Measurements from ENCODE around the gene TYW1B.

The TYW1B gene

GRCh38 chr7:72540106-72540611, 287.8 kb downstream of the TYW1B start:
- Histone ChIP-seq H3K4me2 (ENCODE audit: low read length, poor library complexity, severe bottlenecking) (no peak overlapping the region), H3K27ac (ENCODE audit: low read length, poor library complexity, severe bottlenecking) (no peak overlapping the region), H2BK12ac (ENCODE audit: low read length in 2 of 2) (no peak overlapping the region), H3K18ac (ENCODE audit: low read depth in 1 of 2, low read length in 2 of 2) (no peak overlapping the region), H3K4ac (ENCODE audit: low read depth in 1 of 2, low read length in 2 of 2) (no peak overlapping the region), H2BK15ac (ENCODE audit: low read depth, poor library complexity, severe bottlenecking) (no peak overlapping the region), H4K91ac (ENCODE audit: low read length) (no peak overlapping the region), H4K8ac (ENCODE audit: low read length) (no peak overlapping the region), H3K27me3 (ENCODE audit: control insufficient read depth in 1 of 2, insufficient read depth in 1 of 2, low read length in 2 of 2) (no peaks in the 10 kb centered on the region), H3K9me3 (ENCODE audit: control insufficient read depth, low read length) (no peaks in the 10 kb centered on the region), H2AFZ (ENCODE audit: low read depth, low read length) (no peak overlapping the region), H2AK5ac (ENCODE audit: low read length, severe bottlenecking) (no peak overlapping the region), H3K23ac (ENCODE audit: low read length in 2 of 2) (no peak overlapping the region), H3K4me1 (ENCODE audit: control insufficient read depth, insufficient read depth, low read depth, low read length) (no peaks in the 10 kb centered on the region), H3K79me1 (replicated peaks; ENCODE audit: low read length, poor library complexity, severe bottlenecking) (no peaks in the 10 kb centered on the region), H2BK5ac (ENCODE audit: low read depth, low read length, poor library complexity, severe bottlenecking) (no peak overlapping the region), H3K36me3 (ENCODE audit: control insufficient read depth in 1 of 2, insufficient read depth in 2 of 2, low read depth in 1 of 2, low read length in 2 of 2) (no peaks in the 10 kb centered on the region), H2BK120ac (ENCODE audit: low read depth, low read length) (no peak overlapping the region), H3K9ac (ENCODE audit: low read length) (no peak overlapping the region), H3K14ac (ENCODE audit: low read length in 2 of 2) (no peak overlapping the region), H3K4me3 (ENCODE audit: insufficient read depth in 1 of 2, low read depth in 1 of 2, low read length in 2 of 2) (no peak overlapping the region)
- WGBS: 96% methylated on average over 6 of the region's 8 CpGs
- no peak for DNase-seq

DNA sequence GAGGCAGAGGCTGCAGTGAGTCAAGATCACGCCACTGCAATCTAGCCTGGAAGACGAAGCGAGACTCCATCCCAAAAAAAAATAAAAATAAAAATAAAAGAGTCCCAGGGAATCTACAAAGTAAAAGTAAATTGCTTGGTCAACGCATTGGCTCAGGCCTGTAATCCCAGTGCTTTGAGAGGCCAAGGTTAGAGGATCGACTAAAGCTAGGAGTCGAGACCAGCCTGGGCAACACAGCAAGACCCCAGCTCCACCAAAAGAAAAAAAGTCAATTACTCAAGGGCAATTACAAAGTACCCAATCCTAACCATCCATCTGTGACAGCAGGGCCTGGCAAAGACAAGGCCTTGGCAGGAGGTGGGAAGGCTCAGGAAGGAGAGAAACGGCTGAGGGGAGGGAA, 288.3 kb downstream of the TYW1B start:
- no peak overlapping the region for H3K23ac ChIP-seq (ENCODE audit: low read length in 2 of 2)
- no peak overlapping the region for H2BK5ac ChIP-seq (ENCODE audit: low read depth, low read length, poor library complexity, severe bottlenecking)
- H4K91ac ChIP-seq (ENCODE audit: low read length): no peak overlapping the region
- H3K27me3 ChIP-seq (ENCODE audit: control insufficient read depth in 1 of 2, insufficient read depth in 1 of 2, low read length in 2 of 2): no peaks in the 10 kb centered on the region
- no peak overlapping the region for H3K18ac ChIP-seq (ENCODE audit: low read depth in 1 of 2, low read length in 2 of 2)
- H2BK120ac ChIP-seq (ENCODE audit: low read depth, low read length): no peak overlapping the region
- no peak overlapping the region for H2BK15ac ChIP-seq (ENCODE audit: low read depth, poor library complexity, severe bottlenecking)
- no peak overlapping the region for H3K9ac ChIP-seq (ENCODE audit: low read length)
- H3K4me3 ChIP-seq (ENCODE audit: insufficient read depth in 1 of 2, low read depth in 1 of 2, low read length in 2 of 2): no peak overlapping the region
- no peak overlapping the region for H3K14ac ChIP-seq (ENCODE audit: low read length in 2 of 2)
- no peak for DNase-seq
- no peak overlapping the region for H4K8ac ChIP-seq (ENCODE audit: low read length)
- H3K4me2 ChIP-seq (ENCODE audit: low read length, poor library complexity, severe bottlenecking): no peak overlapping the region
- H3K4ac ChIP-seq (ENCODE audit: low read depth in 1 of 2, low read length in 2 of 2): no peak overlapping the region
- no peaks in the 10 kb centered on the region for H3K4me1 ChIP-seq (ENCODE audit: control insufficient read depth, insufficient read depth, low read depth, low read length)
- no peaks in the 10 kb centered on the region for H3K36me3 ChIP-seq (ENCODE audit: control insufficient read depth in 1 of 2, insufficient read depth in 2 of 2, low read depth in 1 of 2, low read length in 2 of 2)
- no peak overlapping the region for H2AK5ac ChIP-seq (ENCODE audit: low read length, severe bottlenecking)
- H3K9me3 ChIP-seq (ENCODE audit: control insufficient read depth, low read length): no peaks in the 10 kb centered on the region
- H3K79me1 ChIP-seq (replicated peaks; ENCODE audit: low read length, poor library complexity, severe bottlenecking): no peaks in the 10 kb centered on the region
- no peak overlapping the region for H3K27ac ChIP-seq (ENCODE audit: low read length, poor library complexity, severe bottlenecking)
- H2AFZ ChIP-seq (ENCODE audit: low read depth, low read length): no peak overlapping the region
- 93% methylated on average over 5 of the region's 7 CpGs for WGBS
- H2BK12ac ChIP-seq (ENCODE audit: low read length in 2 of 2): no peak overlapping the region

DNA sequence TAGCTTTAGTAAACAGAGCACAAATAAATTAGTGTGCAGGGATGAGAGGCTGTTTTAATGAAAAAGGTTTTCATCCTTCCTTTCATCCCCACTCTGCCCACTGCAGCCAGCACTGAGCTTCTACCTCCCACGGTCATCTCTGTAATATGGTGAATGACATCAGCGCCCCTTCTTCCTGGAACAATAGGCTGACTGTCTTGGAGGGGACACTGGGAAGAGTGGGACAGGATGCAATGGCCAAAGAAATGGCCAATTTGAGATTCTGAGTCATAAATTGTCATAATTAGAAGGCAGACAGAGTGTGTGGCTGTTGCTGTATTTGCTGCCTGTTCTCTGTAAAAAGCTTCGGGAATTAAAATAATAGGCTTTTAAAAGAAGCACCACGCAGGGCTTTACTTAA, 289.1 kb downstream of the TYW1B start:
- H2BK15ac ChIP-seq (ENCODE audit: low read depth, poor library complexity, severe bottlenecking): no peak overlapping the region
- H4K8ac ChIP-seq (ENCODE audit: low read length): no peak overlapping the region
- H2BK120ac ChIP-seq (ENCODE audit: low read depth, low read length): no peak overlapping the region
- H3K27me3 ChIP-seq (ENCODE audit: control insufficient read depth in 1 of 2, insufficient read depth in 1 of 2, low read length in 2 of 2): no peaks in the 10 kb centered on the region
- no peak overlapping the region for H2BK12ac ChIP-seq (ENCODE audit: low read length in 2 of 2)
- no peaks in the 10 kb centered on the region for H3K36me3 ChIP-seq (ENCODE audit: control insufficient read depth in 1 of 2, insufficient read depth in 2 of 2, low read depth in 1 of 2, low read length in 2 of 2)
- H3K9me3 ChIP-seq (ENCODE audit: control insufficient read depth, low read length): no peaks in the 10 kb centered on the region
- H3K14ac ChIP-seq (ENCODE audit: low read length in 2 of 2): no peak overlapping the region
- no peaks in the 10 kb centered on the region for H3K79me1 ChIP-seq (replicated peaks; ENCODE audit: low read length, poor library complexity, severe bottlenecking)
- H4K91ac ChIP-seq (ENCODE audit: low read length): no peak overlapping the region
- no peak overlapping the region for H3K23ac ChIP-seq (ENCODE audit: low read length in 2 of 2)
- H3K4me3 ChIP-seq (ENCODE audit: insufficient read depth in 1 of 2, low read depth in 1 of 2, low read length in 2 of 2): no peak overlapping the region
- H3K18ac ChIP-seq (ENCODE audit: low read depth in 1 of 2, low read length in 2 of 2): no peak overlapping the region
- 88% methylated on average over 4 of the region's 4 CpGs for WGBS
- H3K4ac ChIP-seq (ENCODE audit: low read depth in 1 of 2, low read length in 2 of 2): no peak overlapping the region
- no peak overlapping the region for H2BK5ac ChIP-seq (ENCODE audit: low read depth, low read length, poor library complexity, severe bottlenecking)
- no peak overlapping the region for H3K4me2 ChIP-seq (ENCODE audit: low read length, poor library complexity, severe bottlenecking)
- DNase-seq: no peak
- no peak overlapping the region for H2AFZ ChIP-seq (ENCODE audit: low read depth, low read length)
- H3K9ac ChIP-seq (ENCODE audit: low read length): no peak overlapping the region
- no peak overlapping the region for H3K27ac ChIP-seq (ENCODE audit: low read length, poor library complexity, severe bottlenecking)
- no peaks in the 10 kb centered on the region for H3K4me1 ChIP-seq (ENCODE audit: control insufficient read depth, insufficient read depth, low read depth, low read length)
- H2AK5ac ChIP-seq (ENCODE audit: low read length, severe bottlenecking): no peak overlapping the region

DNA sequence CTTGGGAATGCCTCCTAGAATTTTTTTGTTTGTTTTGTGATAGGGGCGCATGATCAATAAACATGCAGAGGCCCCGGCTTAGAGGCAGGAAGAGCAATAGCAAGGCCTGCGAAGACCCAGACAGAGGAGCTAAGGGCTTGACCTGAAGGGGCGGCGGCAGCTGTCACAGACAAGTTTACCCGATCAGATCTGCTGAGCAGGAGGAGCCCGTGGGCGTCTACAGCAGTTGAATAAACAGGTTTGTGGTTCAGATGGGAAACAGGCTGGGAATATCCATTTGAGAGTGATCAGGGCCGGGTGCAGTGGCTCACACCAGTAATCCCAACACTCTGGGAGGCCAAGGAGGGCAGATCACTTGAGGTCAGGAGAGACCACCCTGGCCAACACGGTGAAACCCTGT, 289.9 kb downstream of the TYW1B start:
- DNase-seq: no peak
- 70% methylated on average over 9 of the region's 10 CpGs for WGBS

More for the DNA sequence above, 289.9 kb downstream of the TYW1B start:
- no peak overlapping the region for H3K9ac ChIP-seq (ENCODE audit: low read length)
- H3K27me3 ChIP-seq (ENCODE audit: control insufficient read depth in 1 of 2, insufficient read depth in 1 of 2, low read length in 2 of 2): no peaks in the 10 kb centered on the region
- H3K79me1 ChIP-seq (replicated peaks; ENCODE audit: low read length, poor library complexity, severe bottlenecking): no peaks in the 10 kb centered on the region
- H3K23ac ChIP-seq (ENCODE audit: low read length in 2 of 2): no peak overlapping the region
- no peaks in the 10 kb centered on the region for H3K9me3 ChIP-seq (ENCODE audit: control insufficient read depth, low read length)
- no peak overlapping the region for H3K18ac ChIP-seq (ENCODE audit: low read depth in 1 of 2, low read length in 2 of 2)
- H2BK120ac ChIP-seq (ENCODE audit: low read depth, low read length): no peak overlapping the region
- H4K91ac ChIP-seq (ENCODE audit: low read length): no peak overlapping the region
- H2BK15ac ChIP-seq (ENCODE audit: low read depth, poor library complexity, severe bottlenecking): no peak overlapping the region
- H3K36me3 ChIP-seq (ENCODE audit: control insufficient read depth in 1 of 2, insufficient read depth in 2 of 2, low read depth in 1 of 2, low read length in 2 of 2): no peaks in the 10 kb centered on the region
- H3K27ac ChIP-seq (ENCODE audit: low read length, poor library complexity, severe bottlenecking): no peak overlapping the region
- H2AFZ ChIP-seq (ENCODE audit: low read depth, low read length): no peak overlapping the region
- H2BK12ac ChIP-seq (ENCODE audit: low read length in 2 of 2): no peak overlapping the region
- no peak overlapping the region for H2AK5ac ChIP-seq (ENCODE audit: low read length, severe bottlenecking)
- no peak overlapping the region for H4K8ac ChIP-seq (ENCODE audit: low read length)
- H3K4me2 ChIP-seq (ENCODE audit: low read length, poor library complexity, severe bottlenecking): no peak overlapping the region
- no peaks in the 10 kb centered on the region for H3K4me1 ChIP-seq (ENCODE audit: control insufficient read depth, insufficient read depth, low read depth, low read length)
- H3K4me3 ChIP-seq (ENCODE audit: insufficient read depth in 1 of 2, low read depth in 1 of 2, low read length in 2 of 2): no peak overlapping the region
- no peak overlapping the region for H3K14ac ChIP-seq (ENCODE audit: low read length in 2 of 2)
- no peak overlapping the region for H2BK5ac ChIP-seq (ENCODE audit: low read depth, low read length, poor library complexity, severe bottlenecking)
- H3K4ac ChIP-seq (ENCODE audit: low read depth in 1 of 2, low read length in 2 of 2): no peak overlapping the region
